Measurements from ENCODE around the gene TOR1B. TPM values are rescaled to one million over a fixed set of nuclear protein-coding genes. Genes with fewer than 3 reads are reported as not detected.
A peak's percentile ranks its signal among the peaks of the same experiment; 100 is the strongest.
"Not testable (repeated sequence)": the region's sequence is repeated elsewhere in the genome, so short reads cannot be mapped to it uniquely, and the experiment has no call there.

Gene TOR1B
- total RNA-seq, 1 experiment from 2014 or later: 19.0 TPM

GRCh38 chr9:129783516-129784361 is 19.2 kb upstream of the TOR1B start:
- POLR2A ChIA-PET: no interaction called here
- H3K27me3 ChIP-seq (ENCODE audit: insufficient read depth, low read length): no peaks in the 10 kb centered on the region
- no peak overlapping the region for H3K9ac ChIP-seq (ENCODE audit: low read length)
- no peaks in the 10 kb centered on the region for H3K36me3 ChIP-seq (ENCODE audit: control insufficient read depth in 1 of 2, insufficient read depth in 2 of 2, low read length in 2 of 2)
- no peak overlapping the region for H3K27ac ChIP-seq (ENCODE audit: low read depth, low read length)
- peak overlapping the region; percentile 41 for H3K4me2 ChIP-seq (ENCODE audit: low read length)
- BruUV-seq (replicated peaks): no TSS peak
- intact Hi-C loops (cut with micrococcal nuclease): loop anchor here (1.0 to 2.0 kb wide), 4 partner anchors 46 to 653 kb away; partner anchors contain the start of gene ASB6
- H3K9me2 ChIP-seq (ENCODE audit: insufficient read depth): no peaks in the 10 kb centered on the region
- H3K4me1 ChIP-seq (ENCODE audit: control insufficient read depth in 1 of 2, insufficient read depth in 2 of 2, low read length in 2 of 2): peaks cover 4 to 7% of the 10 kb centered on the region in 2 experiments; a peak in 3 of 4 replicates
- no peak overlapping the region for H3K4me3 ChIP-seq (replicated peaks in 1 of 2; ENCODE audit: low read depth in 1 of 2, low read length in 2 of 2)
- TF ChIP-seq CTCF (IDR thresholded peaks at IDR 0.05 in 2 of 3, conservative IDR thresholded peaks at IDR 0.05 in 1 of 3; ENCODE audit: borderline replicate concordance in 1 of 3, insufficient read depth in 1 of 3, low read depth in 2 of 3, low read length in 2 of 3): peak in 2 of 3 experiments; percentile 91 to 95; a peak in 4 of 6 replicates
- no peak for TF ChIP-seq SIN3A (IDR thresholded peaks at IDR 0.05; ENCODE audit: low read depth)
- DNase-seq (ENCODE audit: low read depth, low spot score) (peak; percentile 68), ATAC-seq (peak; percentile 98)
- no peaks in the 10 kb centered on the region for H3K9me3 ChIP-seq (ENCODE audit: control insufficient read depth in 1 of 2, insufficient read depth in 1 of 2, low read depth in 1 of 2, low read length in 2 of 2)
- RAD21 ChIA-PET (ENCODE audit: low non-redundant PET in 1 of 2, low total read pairs in 2 of 2, uncharacterized antibody in 2 of 2, unreplicated experiment in 2 of 2): interaction anchor here (0.7 to 1.7 kb wide), 3 partner anchors 46 to 145 kb away, joined by 3 to 8 read pairs (median 4); no protein-coding TSS in a partner anchor
- no peaks in the 10 kb centered on the region for H4K20me1 ChIP-seq (ENCODE audit: insufficient read depth)
- H3K79me2 ChIP-seq (ENCODE audit: insufficient read depth, low read length): no peaks in the 10 kb centered on the region
- peak overlapping the region; percentile 83 for H2AFZ ChIP-seq (ENCODE audit: low read depth, low read length, poor library complexity, severe bottlenecking)
- CTCF ChIA-PET: interaction anchor here (0.8 to 3.7 kb wide), 5 partner anchors 45 to 653 kb away, joined by 3 to 33 read pairs (median 7); no protein-coding TSS in a partner anchor

- CTCF ChIA-PET: interaction anchor here (1.9 kb wide), 1 partner anchor 47 kb away, joined by 9 read pairs; no protein-coding TSS in a partner anchor
- BruUV-seq (replicated peaks); H3K79me2 ChIP-seq (ENCODE audit: insufficient read depth, low read length); H3K4me2 ChIP-seq (ENCODE audit: low read length); H3K4me3 ChIP-seq (replicated peaks in 1 of 2; ENCODE audit: low read depth in 1 of 2, low read length in 2 of 2); DNase-seq (ENCODE audit: low read depth, low spot score); H3K27ac ChIP-seq (ENCODE audit: low read depth, low read length); H2AFZ ChIP-seq (ENCODE audit: low read depth, low read length, poor library complexity, severe bottlenecking); H3K9me3 ChIP-seq (ENCODE audit: control insufficient read depth in 1 of 2, insufficient read depth in 1 of 2, low read depth in 1 of 2, low read length in 2 of 2); H3K27me3 ChIP-seq (ENCODE audit: insufficient read depth, low read length); ATAC-seq; H3K9ac ChIP-seq (ENCODE audit: low read length); POLR2A ChIA-PET; H4K20me1 ChIP-seq (ENCODE audit: insufficient read depth); H3K9me2 ChIP-seq (ENCODE audit: insufficient read depth); H3K4me1 ChIP-seq (ENCODE audit: control insufficient read depth in 1 of 2, insufficient read depth in 2 of 2, low read length in 2 of 2); H3K36me3 ChIP-seq (ENCODE audit: control insufficient read depth in 1 of 2, insufficient read depth in 2 of 2, low read length in 2 of 2): not testable (repeated sequence)
- RAD21 ChIA-PET (ENCODE audit: low non-redundant PET in 1 of 2, low total read pairs in 2 of 2, uncharacterized antibody in 2 of 2, unreplicated experiment in 2 of 2): interaction anchor here (1.1 to 1.7 kb wide), 2 partner anchors 47 kb away, joined by 4 to 8 read pairs; no protein-coding TSS in a partner anchor
- intact Hi-C loops (cut with micrococcal nuclease): loop anchor here (2.0 kb wide), 1 partner anchor 654 kb away; no protein-coding TSS in a partner anchor
These were observed 18.0 kb upstream of the TOR1B start for GRCh38 chr9:129784970-129785369.
